A549 (cell line): ENCODE measurements around the gene BRSK2.

ENCODE experiments used
- CEBPB ChIP-seq, 2 experiments: fragments of >200 bp in 1 of 2; sonication (Bioruptor Twin) in 1 of 2; formaldehyde crosslinking in 1 of 2; IDR thresholded peaks; 2 replicates each; pipeline ENCODE4 v1.6.1; 2012 to 2016
- EP300 ChIP-seq, 2 experiments: fragments of >200 bp; sonication (Bioruptor Twin); formaldehyde crosslinking; IDR thresholded peaks; 2 replicates in 1 of 2; 3 replicates in 1 of 2; pipeline ENCODE4 v1.6.1; 2016 to 2017

DNA sequence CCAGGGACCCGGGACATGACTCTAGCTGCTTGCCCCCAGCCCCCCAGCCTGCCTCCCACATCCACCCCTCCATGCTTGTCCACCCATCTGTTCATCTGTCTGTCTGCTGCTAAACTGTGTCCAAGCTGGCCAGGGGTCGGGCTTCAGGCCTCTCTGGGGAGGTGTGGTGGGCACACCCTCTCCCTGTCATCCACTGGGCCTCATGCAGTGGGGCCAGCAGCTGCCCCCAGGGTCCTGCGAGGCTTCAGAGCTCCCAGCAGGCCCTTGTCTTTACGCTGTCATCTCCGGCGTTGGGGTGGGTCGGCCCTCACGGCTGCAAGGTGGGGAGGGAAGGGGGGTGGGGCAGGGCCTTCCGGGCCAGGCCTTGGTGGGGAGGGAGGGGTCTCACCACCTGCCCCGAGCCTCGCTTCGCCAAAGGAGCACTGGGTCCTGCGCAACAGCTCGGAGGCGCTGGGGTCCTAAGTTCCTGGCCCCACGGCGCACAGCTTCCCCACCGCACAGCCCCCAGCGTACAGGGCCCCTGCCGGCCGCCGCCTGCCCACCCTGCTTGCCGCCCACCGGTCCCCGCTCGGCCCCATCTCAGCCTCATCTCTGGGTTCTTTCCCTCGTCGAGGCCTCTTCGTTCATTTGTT, 70.1 kb downstream of the BRSK2 start:
- TF ChIP-seq CEBPB (IDR thresholded peaks at IDR 0.05) (no peak), EP300 (IDR thresholded peaks at IDR 0.05) (no peak)
